ENCODE results near the gene TMEM138. TPM values are rescaled to one million over a fixed set of nuclear protein-coding genes. Genes with fewer than 3 reads are reported as not detected.

TMEM138 gene
- total and polyA plus RNA-seq, 12 donors = 14.4 to 35.3 (median 17.8) TPM

DNA sequence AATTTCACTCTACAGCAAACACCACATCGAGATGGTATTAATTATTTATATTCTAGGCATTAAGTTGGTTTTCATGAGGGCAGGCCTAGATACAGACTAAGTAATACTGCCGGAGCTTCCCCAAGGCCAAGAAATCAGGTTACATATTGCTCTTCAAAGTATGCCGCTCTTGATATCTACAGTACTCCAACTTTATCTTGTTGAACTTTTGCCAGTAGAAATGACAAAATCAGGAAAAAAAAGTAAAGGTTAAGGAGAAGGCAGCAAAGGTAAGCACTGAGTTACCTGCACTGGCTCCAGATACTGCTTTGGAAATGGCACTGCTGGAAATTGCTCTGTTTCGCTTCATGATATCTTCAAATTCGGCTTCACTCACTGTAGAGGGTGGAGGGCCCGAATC lies 53.2 kb downstream of the TMEM138 start:
- H3K36me3 ChIP-seq = peaks cover 5 to 100% (median 99%) of the 10 kb centered on the region in 9 donors
- no peak for DNase-seq
- H3K4me1 ChIP-seq = peaks cover 0 to 26% (median 16%) of the 10 kb centered on the region in 9 donors
- no peak for ATAC-seq
- 90 to 92% methylated on average over 6 of the region's 6 CpGs for WGBS, 2 donors
- H3K9me3 ChIP-seq = no peaks in the 10 kb centered on the region
- intact Hi-C loops (cut with DNase I) = no loop called here
- TF ChIP-seq CTCF (IDR thresholded peaks at IDR 0.05) = no peak
- H3K4me3 ChIP-seq = no peak overlapping the region
- no peak overlapping the region for H3K27ac ChIP-seq
- no peaks in the 10 kb centered on the region for H3K27me3 ChIP-seq

GRCh38 chr11:61416941-61417340 lies 54.8 kb downstream of the TMEM138 start:
- no peak for DNase-seq
- Histone ChIP-seq H3K9me3 (no peaks in the 10 kb centered on the region), H3K4me1 (peaks cover 0 to 26% (median 16%) of the 10 kb centered on the region in 9 donors), H3K27ac (peak overlapping the region in 3 of 10 donors; percentile 17 to 76 (median 29)), H3K36me3 (peaks cover 5 to 100% (median 92%) of the 10 kb centered on the region in 9 donors), H3K4me3 (no peak overlapping the region), H3K27me3 (no peaks in the 10 kb centered on the region)
- TF ChIP-seq CTCF (IDR thresholded peaks at IDR 0.05) = no peak
- no peak for ATAC-seq
- WGBS, 2 donors = 64 to 69% methylated on average over 3 of the region's 3 CpGs
- intact Hi-C loops (cut with DNase I) = no loop called here

DNA sequence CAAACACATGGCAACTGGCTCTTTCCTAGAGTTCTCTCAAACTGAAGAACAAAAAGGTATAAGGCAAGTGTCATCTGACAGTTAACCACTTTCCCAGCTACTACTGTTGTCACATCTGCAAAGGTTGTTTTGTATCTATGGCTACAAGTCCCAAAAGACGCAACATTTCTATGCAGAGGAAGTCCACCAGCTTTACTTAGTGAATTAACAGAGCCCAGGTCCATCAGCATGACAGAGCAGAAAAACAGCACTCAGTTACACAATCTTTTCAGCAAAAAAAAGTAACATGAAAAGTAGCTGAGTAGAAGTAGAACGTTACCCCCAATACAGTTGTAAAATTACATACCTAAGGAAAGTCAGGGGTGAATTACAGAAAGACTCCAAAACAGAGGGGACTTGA lies 55.5 kb downstream of the TMEM138 start:
- intact Hi-C loops (cut with DNase I) = no loop called here
- Histone ChIP-seq H3K36me3 (peaks cover 5 to 100% (median 85%) of the 10 kb centered on the region in 9 donors), H3K4me3 (no peak overlapping the region), H3K27ac (peak overlapping the region in 5 of 10 donors; percentile 4 to 76 (median 17)), H3K27me3 (no peaks in the 10 kb centered on the region), H3K9me3 (no peaks in the 10 kb centered on the region), H3K4me1 (peaks cover 0 to 27% (median 19%) of the 10 kb centered on the region in 9 donors)
- DNase-seq (no peak), ATAC-seq (peak in 6 of 8 donors; percentile 9 to 77 (median 54))
- TF ChIP-seq CTCF (IDR thresholded peaks at IDR 0.05) = no peak
- WGBS, 2 donors = 26 to 38% methylated on average over 2 of the region's 2 CpGs

- peak overlapping the region in 4 of 10 donors; percentile 4 to 76 (median 14) for H3K27ac ChIP-seq
- peaks cover 0 to 27% (median 19%) of the 10 kb centered on the region in 9 donors for H3K4me1 ChIP-seq
- no peak for TF ChIP-seq CTCF (IDR thresholded peaks at IDR 0.05)
- H3K9me3 ChIP-seq = no peaks in the 10 kb centered on the region
- no peak overlapping the region for H3K4me3 ChIP-seq
- DNase-seq (no peak), ATAC-seq (no peak)
- intact Hi-C loops (cut with DNase I) = no loop called here
- H3K27me3 ChIP-seq = no peaks in the 10 kb centered on the region
- peaks cover 4 to 100% (median 80%) of the 10 kb centered on the region in 9 donors for H3K36me3 ChIP-seq
Measured at GRCh38 chr11:61418136-61418535, 56.0 kb downstream of the TMEM138 start.

Other genes starting within 250 kb of the TMEM138 start
- gene VPS37C, start 200.9 kb upstream of the TMEM138 start, total RNA-seq = 10 to 100 TPM; 10.6 to 21.8 (median 15.5) TPM
- gene VPS37C, start 200.9 kb upstream of the TMEM138 start, polyA plus RNA-seq = 10 to 100 TPM in 1 of 2 donors, 1 to 10 TPM in 1; 7.7 to 18.6 TPM
- under 1 TPM in 4 of 10 donors, not detected in 6; 0.18 to 0.92 (median 0.45) TPM for gene PGA3, start 158.9 kb upstream of the TMEM138 start, total RNA-seq
- gene PGA3, start 158.9 kb upstream of the TMEM138 start, polyA plus RNA-seq = 1 to 10 TPM; 1.0 to 3.4 TPM
- 1 to 10 TPM in 2 of 10 donors, under 1 TPM in 1, not detected in 7; 0.76 to 2.6 (median 2.6) TPM for gene PGA4, start 140.0 kb upstream of the TMEM138 start, total RNA-seq
- 1 to 10 TPM in 1 of 2 donors, not detected in 1; 1.7 TPM for gene PGA4, start 140.0 kb upstream of the TMEM138 start, polyA plus RNA-seq
- gene PGA5, start 121.2 kb upstream of the TMEM138 start, total RNA-seq = under 1 TPM in 4 of 10 donors, not detected in 6; 0.30 to 0.93 (median 0.60) TPM
- gene PGA5, start 121.2 kb upstream of the TMEM138 start, polyA plus RNA-seq = under 1 TPM; 0.14 to 0.66 TPM
- 1 to 10 TPM in 4 of 10 donors, under 1 TPM in 6; 0.47 to 2.2 (median 0.89) TPM for gene VWCE, start 67.1 kb upstream of the TMEM138 start, total RNA-seq
- 1 to 10 TPM in 1 of 2 donors, under 1 TPM in 1; 0.42 to 1.2 TPM for gene VWCE, start 67.1 kb upstream of the TMEM138 start, polyA plus RNA-seq
- 100 to 1,000 TPM; 101 to 147 (median 129) TPM for gene DDB1, start 29.3 kb upstream of the TMEM138 start, total RNA-seq
- 100 to 1,000 TPM in 1 of 2 donors, 10 to 100 TPM in 1; 59.0 to 147 TPM for gene DDB1, start 29.3 kb upstream of the TMEM138 start, polyA plus RNA-seq
- gene TKFC, start 29.1 kb upstream of the TMEM138 start, total RNA-seq = 10 to 100 TPM; 13.9 to 26.1 (median 20.9) TPM
- 10 to 100 TPM; 11.8 to 12.1 TPM for gene TKFC, start 29.1 kb upstream of the TMEM138 start, polyA plus RNA-seq
- gene CYB561A3, start 492 bp upstream of the TMEM138 start, total RNA-seq = 10 to 100 TPM in 5 of 10 donors, 1 to 10 TPM in 5; 6.0 to 18.6 (median 9.7) TPM
- gene CYB561A3, start 492 bp upstream of the TMEM138 start, polyA plus RNA-seq = 10 to 100 TPM; 10.5 to 11.8 TPM
- 1 to 10 TPM; 2.9 to 6.8 (median 4.1) TPM for gene TMEM216, start 30.2 kb downstream of the TMEM138 start, total RNA-seq
- 1 to 10 TPM; 6.3 to 8.3 TPM for gene TMEM216, start 30.2 kb downstream of the TMEM138 start, polyA plus RNA-seq
- gene CPSF7, start 67.6 kb downstream of the TMEM138 start, total RNA-seq = 10 to 100 TPM; 37.7 to 51.8 (median 43.3) TPM
- 10 to 100 TPM; 22.3 to 43.8 TPM for gene CPSF7, start 67.6 kb downstream of the TMEM138 start, polyA plus RNA-seq
- gene SDHAF2, start 67.8 kb downstream of the TMEM138 start, total RNA-seq = 10 to 100 TPM; 24.4 to 39.9 (median 32.7) TPM
- 10 to 100 TPM; 43.4 to 56.1 TPM for gene SDHAF2, start 67.8 kb downstream of the TMEM138 start, polyA plus RNA-seq
- gene LRRC10B, start 146.4 kb downstream of the TMEM138 start, total RNA-seq = 1 to 10 TPM in 3 of 10 donors, under 1 TPM in 6, not detected in 1; 0.33 to 2.6 (median 0.70) TPM
- gene LRRC10B, start 146.4 kb downstream of the TMEM138 start, polyA plus RNA-seq = 1 to 10 TPM in 1 of 2 donors, under 1 TPM in 1; 0.59 to 2.6 TPM
- gene SYT7, start 218.7 kb downstream of the TMEM138 start, total RNA-seq = 10 to 100 TPM; 11.5 to 26.1 (median 18.7) TPM
- 10 to 100 TPM; 17.1 to 19.4 TPM for gene SYT7, start 218.7 kb downstream of the TMEM138 start, polyA plus RNA-seq

Data from heart right ventricle (tissue), 16 donors.